Measurements from ENCODE around the gene CACNB2.

DNA sequence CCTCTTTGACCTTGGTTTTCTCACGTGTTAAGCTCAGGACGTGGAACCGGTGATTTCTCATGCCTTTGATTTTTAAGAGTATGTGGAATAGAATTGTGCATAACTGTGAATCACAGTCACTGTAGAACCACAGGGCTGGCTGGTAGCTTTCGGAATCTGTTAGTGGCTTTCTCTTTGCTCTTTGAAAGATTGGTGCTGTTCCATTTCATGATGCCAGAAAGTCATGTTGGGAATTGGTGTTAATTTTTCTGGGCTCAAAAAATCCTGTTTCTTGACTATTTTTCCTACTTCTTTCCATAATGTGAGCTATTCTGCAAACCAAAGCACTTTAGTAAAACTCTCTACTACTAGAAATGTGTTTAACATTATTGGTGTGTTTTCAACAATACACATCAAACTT is 73.0 kb downstream of the CACNB2 start:
- TF ChIP-seq EZH2 (IDR thresholded peaks at IDR 0.05; ENCODE audit: borderline replicate concordance) (no peak), EZH2phosphoT487 (IDR thresholded peaks at IDR 0.05; ENCODE audit: low read depth, severe bottlenecking, unreplicated experiment) (no peak)
- TF ChIP-seq, protein P1, sequence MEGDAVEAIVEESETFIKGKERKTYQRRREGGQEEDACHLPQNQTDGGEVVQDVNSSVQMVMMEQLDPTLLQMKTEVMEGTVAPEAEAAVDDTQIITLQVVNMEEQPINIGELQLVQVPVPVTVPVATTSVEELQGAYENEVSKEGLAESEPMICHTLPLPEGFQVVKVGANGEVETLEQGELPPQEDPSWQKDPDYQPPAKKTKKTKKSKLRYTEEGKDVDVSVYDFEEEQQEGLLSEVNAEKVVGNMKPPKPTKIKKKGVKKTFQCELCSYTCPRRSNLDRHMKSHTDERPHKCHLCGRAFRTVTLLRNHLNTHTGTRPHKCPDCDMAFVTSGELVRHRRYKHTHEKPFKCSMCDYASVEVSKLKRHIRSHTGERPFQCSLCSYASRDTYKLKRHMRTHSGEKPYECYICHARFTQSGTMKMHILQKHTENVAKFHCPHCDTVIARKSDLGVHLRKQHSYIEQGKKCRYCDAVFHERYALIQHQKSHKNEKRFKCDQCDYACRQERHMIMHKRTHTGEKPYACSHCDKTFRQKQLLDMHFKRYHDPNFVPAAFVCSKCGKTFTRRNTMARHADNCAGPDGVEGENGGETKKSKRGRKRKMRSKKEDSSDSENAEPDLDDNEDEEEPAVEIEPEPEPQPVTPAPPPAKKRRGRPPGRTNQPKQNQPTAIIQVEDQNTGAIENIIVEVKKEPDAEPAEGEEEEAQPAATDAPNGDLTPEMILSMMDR (IDR thresholded peaks at IDR 0.05; ENCODE audit: poor library complexity) = no peak

All from hepatocyte (in vitro differentiated cells).